ENCODE data around the gene CASK. TPM values are rescaled to one million over a fixed set of nuclear protein-coding genes. Genes with fewer than 3 reads are reported as not detected.

Gene CASK
- total RNA-seq, 1 experiment from 2014 or later: 33.5 TPM

GRCh38 chrX:41722214-41722613 is 201.1 kb downstream of the CASK start:
- no peak overlapping the region for H3K27ac ChIP-seq (ENCODE audit: low read length)
- in situ Hi-C loops (cut with HindIII; ENCODE audit: low pct_unique_long_range_greater_than_20kb, low sequenced_read_pairs): no loop called here
- no peaks in the 10 kb centered on the region for H3K36me3 ChIP-seq (ENCODE audit: control insufficient read depth, insufficient read depth, low read length)
- no peaks in the 10 kb centered on the region for H3K4me1 ChIP-seq (ENCODE audit: control insufficient read depth, insufficient read depth, low read length)
- CTCF ChIA-PET: no interaction called here
- no peak for ATAC-seq
- TF ChIP-seq SIN3A (IDR thresholded peaks at IDR 0.05; ENCODE audit: borderline replicate concordance, insufficient read depth, low read depth, low read length) (no peak), TCF7L2 (IDR thresholded peaks at IDR 0.05; ENCODE audit: low read depth, low read length) (no peak), POLR2AphosphoS5 (IDR thresholded peaks at IDR 0.05; ENCODE audit: low read depth, low read length) (no peak), REST (IDR thresholded peaks at IDR 0.05; ENCODE audit: insufficient read depth in 1 of 2, low read depth in 2 of 2, low read length in 1 of 2) (no peak), CTCF (IDR thresholded peaks at IDR 0.05) (no peak)
- intact Hi-C loops (cut with micrococcal nuclease; ENCODE audit: unreplicated experiment): no loop called here
- no peak overlapping the region for H3K4me3 ChIP-seq (ENCODE audit: low read depth in 2 of 2, low read length in 2 of 2)
- POLR2A ChIA-PET: no interaction called here
- BruUV-seq (replicated peaks): no TSS peak
- no peaks in the 10 kb centered on the region for H3K27me3 ChIP-seq (ENCODE audit: control insufficient read depth, insufficient read depth, low read length)
- no peaks in the 10 kb centered on the region; the same call in 1 of the 2 replicates for H3K9me3 ChIP-seq (ENCODE audit: control insufficient read depth, insufficient read depth, low read depth, low read length)
- no peak for DNase-seq (ENCODE audit: low read depth, low spot score)

GRCh38 chrX:41721590-41721989 is 201.8 kb downstream of the CASK start:
- BruUV-seq (replicated peaks): no TSS peak
- ATAC-seq (no peak), DNase-seq (ENCODE audit: low read depth, low spot score) (no peak)
- no peak overlapping the region for H3K4me3 ChIP-seq (ENCODE audit: low read depth in 2 of 2, low read length in 2 of 2)
- H3K9me3 ChIP-seq (ENCODE audit: control insufficient read depth, insufficient read depth, low read depth, low read length): no peaks in the 10 kb centered on the region; the same call in 1 of the 2 replicates
- in situ Hi-C loops (cut with HindIII; ENCODE audit: low pct_unique_long_range_greater_than_20kb, low sequenced_read_pairs): no loop called here
- H3K4me1 ChIP-seq (ENCODE audit: control insufficient read depth, insufficient read depth, low read length): no peaks in the 10 kb centered on the region
- ChIA-PET POLR2A (no interaction called here), CTCF (no interaction called here)
- intact Hi-C loops (cut with micrococcal nuclease; ENCODE audit: unreplicated experiment): no loop called here
- no peak overlapping the region for H3K27ac ChIP-seq (ENCODE audit: low read length)
- H3K27me3 ChIP-seq (ENCODE audit: control insufficient read depth, insufficient read depth, low read length): no peaks in the 10 kb centered on the region
- no peak for TF ChIP-seq REST (IDR thresholded peaks at IDR 0.05; ENCODE audit: insufficient read depth in 1 of 2, low read depth in 2 of 2, low read length in 1 of 2)
- TF ChIP-seq CTCF (IDR thresholded peaks at IDR 0.05): no peak
- TF ChIP-seq TCF7L2 (IDR thresholded peaks at IDR 0.05; ENCODE audit: low read depth, low read length): no peak
- TF ChIP-seq SIN3A (IDR thresholded peaks at IDR 0.05; ENCODE audit: borderline replicate concordance, insufficient read depth, low read depth, low read length): no peak
- no peak for TF ChIP-seq POLR2AphosphoS5 (IDR thresholded peaks at IDR 0.05; ENCODE audit: low read depth, low read length)
- no peaks in the 10 kb centered on the region for H3K36me3 ChIP-seq (ENCODE audit: control insufficient read depth, insufficient read depth, low read length)

All from Panc1 (cell line).